IPS-18c (cell line): Measurements from ENCODE around the gene ATP12A.

Source experiments
- H3K4me3 ChIP-seq: 2 replicates; pipeline ENCODE4 v1.7.0; 2013; ENCODE audit warnings: low read depth, mild to moderate bottlenecking, low read length, moderate library complexity; ENCODE audit not compliant: insufficient read depth
- H3K9me3 ChIP-seq: one replicate; pipeline ENCODE4 v1.6.1; 2013; ENCODE audit warnings: mild to moderate bottlenecking, low read length, moderate library complexity; ENCODE audit not compliant: control insufficient read depth, insufficient read depth

ATP12A gene

DNA sequence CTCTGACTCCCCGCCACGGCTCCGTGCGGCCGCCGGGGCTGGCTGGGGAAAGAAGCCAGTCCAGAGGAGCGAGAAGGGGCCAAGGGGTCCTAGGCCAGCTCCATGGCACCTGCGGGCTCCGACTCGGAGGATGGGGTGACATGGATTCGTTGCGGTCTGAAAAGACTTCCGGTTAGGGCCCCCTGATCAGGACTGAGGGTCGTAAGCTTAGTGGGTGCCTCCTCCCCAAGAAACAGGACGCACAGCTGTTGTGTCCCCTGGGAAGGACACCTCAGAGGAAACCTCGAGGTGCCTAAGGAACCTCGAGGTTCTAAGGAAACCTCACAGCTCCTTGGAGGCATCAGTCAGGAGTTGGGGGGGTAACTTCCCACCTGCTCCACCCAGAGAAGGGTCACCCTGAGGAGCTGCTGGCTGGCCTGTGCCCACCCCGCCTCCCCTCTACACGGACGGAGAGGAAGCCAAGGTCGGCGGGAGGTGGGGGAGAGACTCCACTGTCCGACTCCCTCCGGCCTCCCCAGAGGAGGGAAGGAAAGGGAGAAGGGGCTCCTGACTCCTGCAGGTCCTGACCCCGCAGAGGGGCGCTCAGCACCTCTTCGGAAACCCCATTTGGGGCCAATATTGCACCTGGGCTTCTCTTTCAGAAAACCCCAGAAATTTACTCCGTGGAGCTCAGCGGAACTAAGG, 855 bp downstream of the ATP12A start:
- H3K9me3 ChIP-seq, result no peaks in the 10 kb centered on the region
- peak overlapping the region; percentile 66 for H3K4me3 ChIP-seq

DNA sequence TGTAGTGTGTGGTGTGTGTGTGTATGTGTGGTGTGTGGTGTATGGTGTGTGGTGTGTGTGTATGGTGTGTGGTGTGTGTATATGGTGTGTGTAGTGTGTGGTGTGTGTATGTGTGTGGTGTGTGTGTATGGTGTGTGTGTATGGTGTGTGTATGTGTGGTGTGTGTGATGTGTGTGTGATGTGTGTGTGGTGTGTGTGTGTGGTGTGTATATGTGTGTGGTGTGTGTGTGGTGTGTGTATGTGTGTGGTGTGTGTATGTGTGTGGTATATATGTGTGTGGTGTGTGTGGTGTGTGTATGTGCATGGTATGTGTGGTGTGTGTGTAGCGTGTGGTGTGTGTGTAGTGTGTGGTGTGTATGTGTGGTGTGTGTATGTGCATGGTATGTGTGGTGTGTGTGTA, 1.7 kb downstream of the ATP12A start:
- H3K4me3 ChIP-seq, result no peak overlapping the region
- no peaks in the 10 kb centered on the region for H3K9me3 ChIP-seq

DNA sequence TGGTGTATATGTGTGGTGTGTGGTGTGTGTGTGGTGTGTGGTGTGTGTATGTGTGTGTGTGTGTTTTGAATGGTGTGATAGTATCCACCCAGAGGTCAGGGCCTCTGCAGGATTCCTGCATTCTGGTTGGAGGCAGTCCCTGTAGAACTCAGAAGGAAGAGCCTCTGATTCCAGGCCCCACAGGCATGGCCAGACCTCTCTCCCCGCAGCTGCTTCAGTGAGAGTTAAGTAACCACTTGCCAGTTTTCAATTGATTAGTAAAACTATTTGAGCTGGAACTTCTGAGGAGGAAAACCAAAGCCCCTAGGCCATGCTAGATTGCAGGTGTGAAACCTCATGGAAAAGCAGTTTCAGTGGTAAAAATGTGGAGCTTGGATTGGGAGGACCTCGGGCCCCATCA, 2.1 kb downstream of the ATP12A start:
- H3K9me3 ChIP-seq, result no peaks in the 10 kb centered on the region
- H3K4me3 ChIP-seq, result no peak overlapping the region

DNA sequence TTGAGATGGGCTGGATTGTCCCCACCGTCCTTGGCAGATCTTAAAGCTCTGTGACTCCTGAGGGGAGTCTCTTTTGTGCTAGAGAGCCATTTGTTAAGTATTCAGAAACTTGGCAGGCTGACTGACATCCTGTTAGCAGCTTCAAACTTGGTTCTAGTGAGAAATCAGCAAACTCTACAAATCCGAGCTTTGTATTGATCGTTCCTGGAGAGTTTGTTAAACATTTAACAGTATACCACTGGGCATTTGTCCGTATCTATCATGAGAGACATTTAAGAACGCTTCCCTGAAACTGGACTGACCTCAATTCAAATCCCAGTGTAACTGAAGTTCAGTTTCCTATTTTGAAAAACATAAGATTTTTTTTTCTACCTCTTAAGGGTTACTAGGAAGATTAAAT, 3.1 kb downstream of the ATP12A start:
- Histone ChIP-seq H3K4me3 (no peak overlapping the region), H3K9me3 (no peaks in the 10 kb centered on the region)

DNA sequence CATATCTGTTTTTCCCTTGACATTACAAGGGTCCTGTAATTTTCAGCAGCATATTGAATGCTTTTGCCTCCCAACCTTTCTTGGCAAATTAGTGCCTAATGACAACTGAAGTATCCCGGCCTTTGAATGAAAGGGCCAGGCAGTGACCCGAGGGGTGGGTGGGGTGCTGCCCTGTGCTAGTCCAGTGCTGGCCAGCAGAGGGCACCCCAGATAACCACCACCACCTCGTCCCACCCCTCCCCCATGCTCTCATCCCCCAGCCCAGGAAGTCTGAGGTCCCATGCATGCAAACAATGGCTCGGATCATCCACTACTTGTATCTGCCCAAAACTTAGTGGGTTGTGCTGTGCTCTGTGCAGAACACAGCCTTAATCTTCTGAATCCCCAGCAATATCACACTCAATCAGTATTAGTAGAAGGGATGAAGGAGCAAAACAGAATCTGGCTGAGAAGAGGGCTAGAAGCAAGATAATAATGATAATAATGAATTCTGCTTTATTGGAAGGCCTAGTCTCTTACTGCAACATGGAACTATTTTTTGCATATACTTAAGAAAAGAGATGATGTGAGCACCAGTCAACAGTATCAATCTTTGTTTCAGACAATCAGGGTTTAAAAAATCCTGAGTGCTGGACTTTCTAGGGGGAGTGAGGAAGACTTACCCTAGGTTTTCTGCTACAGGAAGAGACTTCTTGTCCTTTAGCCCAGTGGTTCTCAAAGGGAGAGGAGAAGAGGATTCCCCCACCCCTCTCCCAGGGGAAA, 3.8 kb downstream of the ATP12A start:
- Histone ChIP-seq H3K9me3 (no peaks in the 10 kb centered on the region), H3K4me3 (no peak overlapping the region)

DNA sequence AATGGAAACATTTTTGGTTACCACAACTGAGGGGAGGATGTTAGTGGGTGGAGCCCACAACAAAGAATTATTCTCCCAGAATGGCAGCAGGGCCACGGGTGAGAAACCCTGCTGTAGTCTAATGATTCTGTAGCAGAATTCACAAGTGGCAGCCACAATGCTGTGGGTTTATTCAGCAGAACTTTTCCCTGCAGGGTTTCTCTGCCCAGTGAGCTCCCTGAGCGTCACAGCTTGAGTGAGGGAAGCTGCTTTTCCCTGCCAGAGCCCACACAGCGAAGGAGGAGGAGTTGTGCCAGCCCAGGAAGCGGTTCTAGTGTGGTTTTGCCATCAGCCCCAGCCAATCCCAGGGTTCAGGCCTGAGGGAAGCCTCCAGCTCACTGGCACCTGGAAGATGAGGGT, 4.4 kb downstream of the ATP12A start:
- Histone ChIP-seq H3K4me3 (no peak overlapping the region), H3K9me3 (no peaks in the 10 kb centered on the region)

DNA sequence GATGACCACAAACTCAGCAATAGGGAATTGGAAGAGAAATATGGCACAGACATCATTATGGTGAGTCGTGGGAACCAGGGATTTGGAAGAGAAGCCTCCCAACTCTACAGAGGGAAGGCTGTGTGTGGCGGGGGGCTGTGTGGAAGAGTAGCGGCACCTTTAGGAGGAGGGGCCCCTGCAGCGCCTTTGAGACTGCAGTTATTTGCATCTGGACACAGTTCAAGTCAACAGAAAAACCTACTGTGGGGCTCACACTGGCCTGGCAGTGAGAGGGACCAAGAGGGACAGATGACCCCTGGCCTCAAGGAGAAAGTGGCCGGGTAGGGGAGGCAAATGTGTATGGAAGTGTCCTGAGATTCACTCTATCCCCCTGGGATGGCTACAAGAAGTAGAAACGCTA, 5.1 kb downstream of the ATP12A start:
- Histone ChIP-seq H3K9me3 (no peaks in the 10 kb centered on the region), H3K4me3 (no peak overlapping the region)

DNA sequence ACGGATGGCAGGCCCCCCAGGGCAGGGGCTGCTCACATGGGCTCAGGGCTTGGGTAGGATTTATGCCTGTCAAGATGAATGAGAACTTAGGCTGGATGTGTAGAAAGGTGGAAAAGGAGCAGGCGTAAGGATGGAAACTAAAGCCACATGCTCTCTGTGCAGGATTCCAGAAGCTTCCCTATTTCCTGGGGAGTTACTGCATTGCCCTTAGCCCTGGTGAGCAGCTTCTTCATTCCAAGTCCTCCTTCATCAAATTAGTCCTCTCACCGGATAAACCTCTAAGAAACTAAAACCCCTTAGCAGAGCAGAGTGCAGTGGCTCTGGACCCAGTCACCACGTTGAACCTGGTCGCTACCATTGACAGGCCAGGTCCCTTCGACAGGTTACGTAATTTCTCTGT, 7.4 kb downstream of the ATP12A start:
- H3K9me3 ChIP-seq, result no peaks in the 10 kb centered on the region
- H3K4me3 ChIP-seq, result no peak overlapping the region

DNA sequence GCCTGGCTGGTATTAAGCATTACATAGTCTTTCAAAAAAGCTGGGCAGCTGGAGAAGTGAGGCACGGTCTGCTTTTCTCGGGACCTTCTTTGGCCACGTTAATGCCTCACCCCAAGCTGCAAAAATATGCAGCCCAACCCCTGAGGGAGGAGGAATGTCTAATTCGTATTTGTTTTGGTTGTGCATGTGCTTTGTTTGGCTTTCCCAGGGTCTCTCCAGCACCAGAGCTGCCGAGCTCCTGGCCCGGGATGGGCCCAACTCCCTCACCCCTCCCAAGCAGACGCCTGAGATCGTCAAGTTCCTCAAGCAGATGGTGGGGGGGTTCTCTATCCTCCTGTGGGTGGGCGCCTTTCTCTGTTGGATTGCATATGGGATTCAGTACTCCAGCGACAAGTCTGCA, 7.9 kb downstream of the ATP12A start:
- H3K4me3 ChIP-seq, result no peak overlapping the region
- H3K9me3 ChIP-seq, result no peaks in the 10 kb centered on the region

DNA sequence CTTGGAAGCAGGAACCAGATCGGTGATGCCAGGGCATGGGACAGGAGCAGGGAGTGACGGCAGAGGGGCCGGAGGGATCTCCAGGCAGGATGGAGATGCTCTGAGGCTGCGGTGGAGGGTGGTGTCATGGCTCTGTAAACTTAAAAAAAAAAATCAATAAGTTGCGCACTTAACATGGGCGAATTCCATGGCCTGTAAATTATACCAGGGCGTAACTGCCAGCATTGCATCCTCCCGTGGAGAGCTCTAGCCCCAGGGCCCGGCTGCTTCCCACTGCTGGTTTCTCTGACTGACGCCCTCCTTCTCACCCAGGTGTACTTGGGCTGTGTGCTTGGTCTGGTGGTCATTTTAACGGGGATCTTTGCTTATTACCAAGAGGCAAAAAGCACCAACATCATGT, 8.7 kb downstream of the ATP12A start:
- H3K4me3 ChIP-seq, result no peak overlapping the region

DNA sequence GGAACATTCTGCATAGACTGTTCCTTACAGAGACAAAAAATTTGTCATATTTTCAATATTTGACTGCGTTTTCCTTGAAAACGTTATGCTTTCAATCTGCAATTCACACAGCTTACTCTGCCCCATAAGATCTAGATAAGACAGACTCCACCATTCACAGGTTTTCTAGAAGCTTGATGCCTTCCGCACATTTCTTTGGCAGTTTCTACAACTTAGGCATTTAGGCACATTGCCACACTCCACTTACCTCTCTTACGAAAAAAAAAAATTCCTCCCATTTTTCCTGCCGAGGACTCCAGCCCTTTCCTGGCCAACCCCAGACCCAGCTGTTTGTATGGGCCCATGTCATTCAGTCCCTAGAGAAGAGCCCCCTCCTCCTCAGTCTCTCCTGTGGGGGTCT, 11.2 kb downstream of the ATP12A start:
- Histone ChIP-seq H3K9me3 (no peaks in the 10 kb centered on the region), H3K4me3 (no peak overlapping the region)

More for the DNA sequence above, 8.7 kb downstream of the ATP12A start:
- no peaks in the 10 kb centered on the region for H3K9me3 ChIP-seq

DNA sequence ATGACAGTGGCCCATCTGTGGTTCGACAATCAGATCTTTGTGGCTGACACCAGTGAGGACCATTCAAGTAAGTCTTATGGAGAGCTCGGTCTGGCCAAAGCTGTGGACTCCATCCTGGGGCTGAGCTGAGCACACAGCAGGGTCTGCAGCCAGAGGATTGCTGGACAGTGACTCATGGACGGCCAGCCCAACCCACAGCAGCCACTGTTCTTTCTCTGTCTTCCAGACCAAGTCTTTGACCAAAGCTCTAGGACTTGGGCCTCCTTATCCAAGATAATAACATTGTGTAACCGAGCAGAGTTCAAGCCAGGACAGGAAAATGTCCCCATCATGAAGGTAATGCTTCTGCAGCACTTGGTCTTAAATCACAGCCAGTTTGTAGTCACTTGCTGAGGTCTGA, 12.4 kb downstream of the ATP12A start:
- no peaks in the 10 kb centered on the region for H3K9me3 ChIP-seq
- no peak overlapping the region for H3K4me3 ChIP-seq

DNA sequence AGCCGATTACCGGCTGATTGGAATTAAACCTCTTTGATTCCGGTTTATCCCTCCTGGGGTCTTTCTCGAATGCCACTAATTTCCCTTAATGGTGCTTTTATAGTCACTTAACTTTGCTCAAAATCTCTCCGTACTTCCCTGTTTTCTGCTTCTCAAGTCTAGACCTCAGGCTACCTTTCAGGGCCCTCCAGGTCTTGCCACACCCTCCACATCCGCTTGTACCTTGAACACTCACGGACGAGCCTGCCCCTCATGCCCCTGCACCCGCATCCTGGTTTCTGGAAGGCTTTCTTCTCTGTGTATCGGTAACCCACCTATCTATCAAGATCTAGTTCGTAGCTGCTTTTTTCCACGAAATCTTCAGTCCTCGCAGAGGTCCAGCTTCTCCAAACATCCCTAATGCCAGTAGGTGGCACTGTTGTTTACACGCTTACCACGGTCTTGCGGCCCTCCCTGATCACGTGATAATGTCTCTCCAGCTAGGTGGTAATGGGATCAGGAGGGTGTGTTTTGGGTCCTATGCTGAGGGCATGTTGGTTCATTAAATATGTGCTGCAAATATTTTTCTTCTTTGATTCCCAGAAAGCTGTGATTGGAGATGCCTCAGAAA, 13.8 kb downstream of the ATP12A start:
- Histone ChIP-seq H3K9me3 (no peaks in the 10 kb centered on the region), H3K4me3 (no peak overlapping the region)

DNA sequence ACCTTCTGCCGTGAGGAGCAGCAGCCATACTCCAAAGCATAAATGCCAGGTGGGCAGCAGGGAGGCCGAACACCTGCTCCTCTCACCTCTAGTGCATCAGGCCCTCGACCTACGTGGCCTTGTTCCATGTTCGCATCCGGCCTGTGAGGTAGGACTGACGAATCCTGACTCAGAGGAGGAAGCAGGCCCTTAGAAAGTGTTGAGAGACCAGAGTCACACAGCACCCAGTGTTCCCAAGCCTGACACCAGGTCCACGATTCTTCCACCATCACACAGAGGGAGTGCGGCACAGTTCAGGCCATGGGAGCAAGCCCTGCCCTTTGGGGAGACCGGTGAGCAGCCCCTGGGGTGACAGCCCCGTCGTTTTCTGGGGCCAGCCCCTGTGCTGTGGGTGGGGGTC, 14.7 kb downstream of the ATP12A start:
- Histone ChIP-seq H3K4me3 (no peak overlapping the region), H3K9me3 (peaks cover 2% of the 10 kb centered on the region)

DNA sequence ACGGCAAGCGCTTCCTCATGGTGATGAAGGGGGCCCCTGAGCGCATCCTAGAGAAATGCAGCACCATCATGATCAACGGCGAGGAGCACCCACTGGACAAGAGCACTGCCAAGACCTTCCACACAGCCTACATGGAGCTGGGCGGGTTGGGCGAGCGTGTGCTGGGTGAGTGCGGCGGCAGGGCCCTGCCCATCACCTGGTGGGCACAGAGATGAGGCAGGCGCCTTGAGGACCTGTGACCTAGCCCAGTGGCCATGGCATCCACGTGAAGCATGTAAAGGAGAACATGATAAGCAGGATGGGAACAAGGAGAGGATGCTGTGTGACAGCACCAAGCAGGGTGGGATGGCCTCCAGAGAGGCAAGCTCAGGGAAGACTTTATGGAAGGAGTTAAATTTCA, 18.5 kb downstream of the ATP12A start:
- Histone ChIP-seq H3K4me3 (no peak overlapping the region), H3K9me3 (peaks cover 2% of the 10 kb centered on the region)

DNA sequence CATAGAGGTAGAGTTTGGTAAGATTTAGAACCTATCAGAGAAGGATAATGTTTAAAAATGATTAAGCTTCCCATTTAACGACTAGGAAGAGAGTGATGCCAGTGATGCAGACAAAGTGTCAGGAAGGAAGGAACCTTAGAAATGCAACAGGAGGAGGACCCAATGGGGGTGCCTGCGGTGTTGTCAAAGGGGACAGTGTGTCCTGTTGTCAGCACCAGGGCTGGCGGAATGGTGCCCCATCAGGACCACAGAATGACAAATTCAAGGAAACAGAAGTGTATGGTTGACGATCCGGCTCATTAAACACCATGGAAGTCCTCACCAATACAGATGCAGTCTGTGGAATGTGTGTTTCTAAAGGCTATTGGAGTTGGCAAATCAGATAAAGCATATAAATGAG, 19.3 kb downstream of the ATP12A start:
- no peak overlapping the region for H3K4me3 ChIP-seq
- H3K9me3 ChIP-seq, result peaks cover 2% of the 10 kb centered on the region

DNA sequence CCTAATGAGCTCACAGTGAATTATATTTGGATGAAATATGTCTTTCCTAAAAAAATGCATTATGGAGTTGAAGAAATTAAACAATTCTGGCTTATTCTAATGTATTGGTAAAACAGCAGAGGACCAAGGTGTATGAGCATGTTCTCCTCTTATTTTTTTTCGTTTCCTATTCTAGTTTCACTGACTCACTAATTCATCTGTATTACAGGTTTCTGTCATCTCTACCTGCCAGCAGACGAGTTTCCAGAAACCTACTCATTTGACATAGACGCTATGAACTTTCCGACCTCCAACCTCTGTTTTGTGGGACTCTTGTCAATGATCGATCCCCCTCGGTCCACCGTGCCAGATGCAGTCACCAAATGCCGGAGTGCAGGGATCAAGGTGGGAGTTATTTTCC, 20.3 kb downstream of the ATP12A start:
- Histone ChIP-seq H3K4me3 (no peak overlapping the region), H3K9me3 (peaks cover 2% of the 10 kb centered on the region)

DNA sequence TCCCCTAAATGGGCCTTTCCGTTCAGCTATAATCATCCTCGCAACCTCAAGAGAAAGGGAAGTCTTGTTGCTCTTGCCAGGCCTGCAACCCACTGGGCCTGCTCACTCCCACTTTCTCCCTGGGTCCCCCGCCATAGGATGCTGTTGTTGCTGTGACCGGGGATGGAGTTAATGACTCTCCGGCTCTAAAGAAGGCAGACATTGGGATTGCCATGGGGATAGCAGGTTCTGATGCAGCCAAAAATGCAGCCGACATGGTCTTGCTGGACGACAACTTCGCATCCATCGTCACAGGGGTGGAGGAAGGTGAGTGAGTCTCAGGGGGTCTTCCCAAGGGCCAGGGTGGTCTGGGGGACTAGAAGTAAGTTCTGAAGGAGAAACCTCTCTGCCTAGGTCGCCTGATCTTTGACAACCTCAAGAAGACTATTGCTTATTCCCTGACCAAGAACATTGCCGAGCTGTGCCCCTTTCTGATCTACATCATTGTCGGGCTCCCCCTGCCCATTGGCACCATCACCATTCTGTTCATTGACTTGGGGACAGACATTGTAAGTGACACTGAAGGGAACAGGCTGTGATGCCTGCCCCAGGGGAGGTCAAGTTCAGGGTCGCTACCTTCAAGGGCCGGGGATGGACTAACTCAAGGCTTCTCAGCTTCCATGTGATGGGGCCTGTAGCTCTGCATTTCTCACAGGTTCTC, 26.8 kb downstream of the ATP12A start:
- Histone ChIP-seq H3K4me3 (no peak overlapping the region), H3K9me3 (no peaks in the 10 kb centered on the region)
